ENCODE results near the gene WBP1.
"Not testable (repeated sequence)": the region's sequence is repeated elsewhere in the genome, so short reads cannot be mapped to it uniquely, and the experiment has no call there.

Gene WBP1

DNA sequence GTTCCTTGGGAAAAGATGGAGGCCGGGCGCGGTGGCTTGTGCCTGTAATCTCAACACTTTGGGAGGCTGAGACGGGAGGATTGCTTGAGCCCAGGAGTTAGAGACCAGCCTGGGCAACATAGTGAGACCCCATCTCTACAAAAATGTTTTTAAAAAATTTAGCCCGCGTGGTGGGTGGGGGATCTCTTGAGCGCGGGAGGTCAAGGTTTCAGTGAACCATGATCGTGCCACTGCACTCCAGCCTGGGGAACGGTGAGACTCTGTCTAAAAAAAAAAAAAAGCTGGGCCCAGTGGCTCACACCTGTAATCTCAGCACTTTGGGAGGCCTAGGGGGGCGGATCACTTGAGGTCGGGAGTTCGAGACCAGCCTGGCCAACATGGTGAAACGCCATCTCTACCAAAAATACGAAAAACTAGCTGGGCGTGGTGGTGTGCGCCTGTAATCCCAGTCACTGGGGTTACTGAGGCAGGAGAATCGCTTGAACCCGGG, 25.5 kb downstream of the WBP1 start:
- DNase-seq, result not testable (repeated sequence)

DNA sequence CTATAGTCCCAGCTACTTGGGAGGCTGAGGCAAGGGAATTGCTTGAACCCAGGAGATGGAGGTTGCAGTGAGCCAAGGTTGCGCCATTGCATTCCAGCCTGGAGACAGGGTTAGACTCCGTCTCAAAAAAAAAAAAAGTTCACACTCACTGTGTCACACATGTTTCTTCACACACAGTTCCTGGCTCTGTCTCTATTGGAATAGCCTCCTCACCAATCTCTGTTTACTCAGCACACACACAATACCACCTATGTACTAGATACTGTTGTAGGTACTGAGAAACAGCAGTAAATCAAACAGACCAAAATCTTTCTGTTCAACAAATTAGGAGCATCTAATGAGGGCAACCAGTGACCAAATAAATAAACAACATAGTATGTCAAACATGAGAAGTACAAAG, 27.9 kb downstream of the WBP1 start:
- DNase-seq, result no peak

DNA sequence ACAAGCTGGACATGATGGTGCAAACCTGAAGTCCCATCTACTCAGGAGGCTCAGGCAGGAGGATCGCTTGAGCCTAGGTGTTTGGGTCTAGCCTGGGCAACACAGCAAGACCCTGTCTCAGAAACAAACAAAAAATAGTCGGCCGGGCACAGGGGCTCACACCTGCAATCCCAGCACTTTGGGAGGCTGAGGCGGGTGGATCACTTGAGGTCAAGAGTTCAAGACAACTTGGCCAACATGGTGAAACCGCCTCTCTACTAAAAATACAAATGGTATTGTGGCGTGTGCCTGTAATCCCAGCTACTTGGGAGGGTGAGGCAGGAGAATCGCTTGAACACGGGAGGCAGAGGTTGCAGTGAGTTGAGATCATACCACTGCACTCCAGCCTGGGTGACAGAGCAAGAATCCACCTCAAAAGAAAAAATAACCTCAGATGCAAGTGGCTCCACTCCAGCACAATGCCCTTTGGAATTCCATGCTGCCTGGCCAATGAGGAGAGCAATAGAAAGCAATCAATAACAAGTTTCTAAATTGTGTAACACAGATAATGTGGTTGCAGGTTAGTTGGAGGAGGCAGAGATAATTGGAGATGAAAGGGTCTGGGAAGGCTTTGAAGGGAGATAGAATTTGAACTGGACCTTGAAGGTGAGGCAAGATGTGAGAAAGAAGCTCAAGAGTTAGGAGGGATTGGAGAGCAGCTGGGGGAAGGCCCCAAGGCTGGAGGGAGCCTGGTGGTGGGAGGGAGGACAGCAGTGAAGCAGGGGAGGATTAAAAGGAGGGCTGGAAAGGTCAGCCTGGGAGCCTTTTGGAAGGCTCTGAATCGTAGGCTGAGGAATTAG, 30.6 kb downstream of the WBP1 start:
- DNase-seq, result no peak

DNA sequence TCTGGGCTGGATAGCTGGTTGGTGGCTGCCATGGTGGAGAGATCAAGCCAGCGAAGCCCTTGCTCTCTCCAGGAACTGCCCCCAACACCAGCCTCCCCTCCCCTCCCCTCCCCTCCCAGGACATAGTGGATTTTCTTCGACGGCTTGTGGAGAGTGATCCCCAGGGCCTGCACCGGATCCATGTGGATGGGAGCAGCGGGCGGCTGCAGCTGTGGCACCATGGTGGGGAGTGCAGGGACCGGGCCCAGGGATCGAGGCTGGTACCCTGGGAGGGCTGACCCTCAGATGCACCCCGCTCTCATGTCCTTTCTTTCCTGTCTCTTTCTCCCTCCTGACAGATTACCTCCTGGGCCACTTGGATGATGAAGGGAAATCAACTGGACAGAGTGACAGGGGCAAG, 31.7 kb downstream of the WBP1 start:
- DNase-seq, result no peak

DNA sequence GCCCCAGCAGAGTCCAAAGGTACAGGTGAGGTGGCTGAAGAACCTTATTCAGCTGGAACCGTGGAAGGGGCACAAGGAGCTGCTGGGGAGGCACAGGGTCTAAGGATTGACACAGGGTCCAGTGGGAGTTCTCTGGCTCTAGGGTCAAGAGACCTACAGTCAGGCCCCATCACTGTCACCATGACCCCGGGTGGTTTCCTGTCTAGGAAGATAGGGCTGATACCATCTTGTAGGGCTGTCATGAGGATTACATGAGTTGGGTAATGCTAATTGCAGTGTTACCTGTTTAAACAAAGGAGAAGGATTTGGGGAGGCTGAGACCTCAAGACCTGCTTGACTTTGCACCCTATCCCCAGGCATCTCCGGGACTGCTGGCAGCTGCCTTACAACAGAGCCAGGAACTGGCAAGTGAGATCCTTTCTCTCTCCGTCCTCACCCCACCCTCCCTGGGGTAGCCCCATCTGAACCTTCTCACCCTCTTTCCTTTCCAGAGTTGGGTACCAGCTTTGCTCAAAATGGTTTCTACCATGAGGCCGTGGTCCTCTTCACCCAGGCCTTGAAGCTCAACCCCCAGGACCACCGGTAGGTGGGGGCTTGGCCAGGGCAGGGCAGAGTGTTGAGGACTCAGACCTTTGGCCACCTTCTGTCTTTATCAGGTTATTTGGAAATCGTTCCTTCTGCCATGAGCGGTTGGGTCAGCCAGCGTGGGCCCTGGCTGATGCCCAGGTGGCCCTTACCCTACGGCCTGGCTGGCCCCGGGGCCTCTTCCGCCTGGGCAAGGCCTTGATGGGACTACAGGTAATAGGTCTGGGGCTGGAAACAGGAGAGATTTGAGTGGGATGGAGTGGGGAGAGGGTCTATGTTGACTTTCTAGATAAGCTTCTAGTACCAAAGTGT, 33.7 kb downstream of the WBP1 start:
- DNase-seq, result no peak

DNA sequence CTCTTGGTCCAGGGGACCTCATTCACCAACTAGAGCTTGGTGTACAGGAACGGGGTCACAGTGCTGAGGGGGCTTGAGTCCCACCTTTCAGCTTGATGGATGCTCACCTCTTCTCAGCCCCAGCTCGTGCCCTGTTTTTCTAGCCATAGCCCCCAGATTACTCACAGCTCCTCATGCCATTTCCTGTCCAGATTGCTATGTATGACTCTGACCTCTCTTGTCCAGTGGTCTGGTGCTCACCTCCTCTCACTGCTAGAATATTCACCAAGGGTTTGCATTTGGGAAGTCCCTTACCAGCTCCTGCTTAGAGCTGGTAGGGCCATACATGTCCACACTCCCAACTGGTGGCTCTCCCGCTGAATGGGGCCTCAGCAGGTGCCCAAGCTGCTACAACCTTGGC, 35.3 kb downstream of the WBP1 start:
- DNase-seq, result no peak

DNA sequence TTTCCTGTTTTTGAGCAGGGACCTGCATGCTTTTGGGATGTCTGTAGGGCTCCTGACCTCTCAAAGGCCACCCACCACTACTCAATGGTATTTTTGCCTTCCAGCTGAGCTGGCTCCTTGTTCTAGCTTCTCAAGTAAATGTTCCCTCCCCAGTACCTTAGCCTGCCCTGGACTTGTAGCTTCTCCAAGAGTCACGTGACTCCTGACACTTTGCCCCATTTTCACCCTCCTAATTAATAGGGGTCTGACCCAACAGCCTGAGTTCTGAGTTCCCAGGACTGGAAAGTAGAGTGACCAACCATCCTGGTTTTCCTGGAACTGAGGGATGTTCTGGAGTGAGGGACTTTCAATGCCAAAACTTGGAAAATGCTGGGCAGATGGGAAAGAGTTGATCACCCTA, 37.2 kb downstream of the WBP1 start:
- no peak for DNase-seq

DNA sequence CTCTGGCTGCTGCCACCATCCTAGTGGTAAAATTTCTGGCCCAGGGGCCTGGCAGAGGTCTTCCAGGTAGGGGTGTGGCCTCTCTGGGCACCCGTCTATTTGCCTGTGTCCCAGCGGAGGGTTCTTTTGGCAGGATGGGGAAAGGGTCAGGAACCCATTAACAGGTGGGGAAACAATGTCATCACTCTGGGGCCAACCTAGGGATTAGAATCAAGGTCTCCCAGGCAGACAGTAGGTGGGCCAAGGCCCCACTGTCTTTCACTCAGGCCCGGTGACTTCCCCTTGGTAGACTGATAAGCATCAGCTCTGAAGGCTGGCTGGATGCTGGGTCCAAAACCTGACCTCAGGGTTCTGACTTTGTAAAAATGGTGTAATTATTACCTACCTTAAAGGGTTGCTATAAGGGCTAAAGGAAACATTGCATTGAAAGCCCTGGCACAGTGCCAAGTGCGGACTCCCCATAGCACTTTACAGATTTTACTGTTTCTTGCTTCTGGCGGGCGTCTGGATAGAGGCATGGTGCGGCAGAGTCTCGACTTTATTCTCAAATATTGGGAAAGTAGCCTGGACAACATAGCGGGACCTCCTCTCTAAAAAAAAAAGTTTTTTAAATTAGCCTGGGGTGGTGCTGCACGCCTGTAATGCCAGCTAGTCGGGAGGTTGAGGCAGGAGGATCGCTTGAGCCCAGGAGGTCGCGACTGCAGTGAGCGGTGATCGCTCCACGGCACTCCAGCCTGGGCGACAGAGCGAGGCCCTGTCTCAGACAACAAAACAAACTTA, 38.9 kb downstream of the WBP1 start:
- no peak for DNase-seq

DNA sequence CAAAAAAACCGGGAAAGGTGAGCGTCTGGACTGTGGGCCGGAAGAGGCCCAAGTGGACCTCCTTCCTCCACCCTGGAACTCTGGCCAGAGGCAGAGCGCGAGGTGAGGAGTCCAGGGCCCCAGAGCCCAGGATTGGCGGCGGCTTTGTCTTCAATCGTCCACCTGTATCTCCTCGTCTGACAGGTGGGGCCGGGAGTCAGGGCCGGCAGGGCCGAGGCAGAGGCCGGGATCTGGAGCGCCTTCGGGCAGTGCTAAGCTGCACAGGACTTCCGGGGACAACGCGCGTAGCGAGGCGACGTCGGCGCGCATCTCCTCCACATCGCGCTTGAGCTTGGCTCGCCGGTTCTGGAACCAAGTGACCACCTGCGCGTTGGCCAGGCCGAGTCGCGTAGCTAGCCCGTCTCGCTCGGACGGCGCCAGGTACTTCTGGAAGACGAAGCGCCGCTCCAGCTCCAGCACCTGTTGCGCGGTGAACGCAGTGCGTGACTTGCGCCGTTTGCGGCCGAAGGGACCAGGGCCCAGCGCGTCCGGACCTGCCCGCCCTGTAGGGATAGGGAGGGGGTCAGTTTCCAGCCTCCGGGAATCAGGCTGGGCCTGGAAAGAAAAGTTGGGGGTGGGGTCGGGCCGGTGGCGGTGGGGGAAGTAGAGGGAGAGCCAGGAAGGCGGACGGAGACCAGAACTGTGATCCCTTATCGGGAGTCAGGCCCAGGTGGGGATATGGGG, 39.7 kb downstream of the WBP1 start:
- no peak for DNase-seq

DNA sequence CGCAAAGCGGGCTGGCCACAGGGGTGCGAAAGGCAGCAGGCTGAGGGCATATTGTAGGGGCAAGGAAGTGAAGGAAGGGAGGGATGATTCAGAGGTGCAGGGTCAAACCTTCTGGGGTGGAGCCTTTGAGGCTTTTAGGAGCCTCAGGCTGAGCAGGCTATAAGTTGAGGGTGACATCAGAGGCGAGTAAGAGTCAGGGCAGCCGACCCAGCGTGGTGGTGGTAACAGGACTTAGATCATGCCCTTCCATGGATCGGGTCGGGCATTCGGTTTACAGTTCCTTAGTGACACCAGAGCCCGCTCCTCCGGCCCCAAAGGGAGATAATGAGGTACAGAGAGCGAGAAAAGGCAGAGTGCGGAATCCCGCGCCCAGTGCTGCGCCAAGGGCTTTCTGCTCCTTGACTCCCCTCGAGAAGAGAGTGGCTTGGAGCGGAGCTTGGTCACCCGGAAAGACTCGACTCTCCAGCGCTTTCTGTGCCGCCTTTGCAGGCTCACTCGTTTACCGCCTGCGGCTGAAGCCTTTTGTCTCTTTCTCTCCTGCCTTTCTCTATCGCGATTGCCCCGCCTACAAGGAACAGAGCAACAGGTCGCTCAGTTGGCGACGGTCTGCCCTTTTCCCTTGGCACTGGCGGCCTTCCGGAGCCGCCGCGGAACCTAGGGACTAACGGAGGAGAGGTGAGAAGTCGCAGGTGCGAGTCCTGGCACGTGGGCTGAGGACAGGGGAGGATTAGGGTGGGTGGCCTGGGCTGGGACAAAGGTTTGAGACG, 40.4 kb downstream of the WBP1 start:
- DNase-seq, result no peak

DNA sequence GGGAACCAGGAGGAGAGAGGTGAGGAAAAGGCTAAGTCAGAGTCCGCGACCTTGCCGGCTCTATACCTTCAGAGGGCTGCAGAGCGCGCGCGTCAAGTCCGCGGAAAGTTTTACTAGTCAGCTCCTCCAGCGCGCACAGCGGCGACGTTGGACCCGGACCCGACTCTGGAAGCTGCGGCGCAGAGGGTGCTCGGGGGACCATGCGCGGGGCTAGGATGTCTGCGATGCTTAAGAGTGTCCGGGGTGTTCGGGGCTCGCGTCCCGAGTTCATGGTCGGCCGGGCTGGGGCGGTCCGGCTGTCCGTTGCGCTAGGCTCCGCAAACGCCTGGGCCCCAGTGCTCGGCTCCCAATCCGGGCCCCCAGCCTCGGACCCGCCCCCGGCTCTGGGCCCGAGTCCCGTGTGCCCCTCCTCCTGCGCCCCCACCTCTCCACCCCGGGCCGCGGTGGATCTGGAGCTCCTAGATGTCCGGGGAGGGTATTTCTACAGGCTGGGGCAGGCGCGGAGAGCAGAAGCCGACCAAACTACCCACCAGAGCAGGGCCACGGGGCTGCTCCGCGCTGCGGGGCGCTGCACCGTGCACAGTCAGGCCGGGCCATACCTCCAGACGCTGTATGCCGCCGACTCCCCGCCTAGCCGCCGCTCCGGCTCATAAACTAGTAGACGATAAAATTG, 41.2 kb downstream of the WBP1 start, which contains the start of gene LBX2:
TSS of gene LBX2 (minus strand) at position 337 of the 673 bp plus-strand sequence. CDS start at position 271, 66 bp downstream.
- no peak for DNase-seq

DNA sequence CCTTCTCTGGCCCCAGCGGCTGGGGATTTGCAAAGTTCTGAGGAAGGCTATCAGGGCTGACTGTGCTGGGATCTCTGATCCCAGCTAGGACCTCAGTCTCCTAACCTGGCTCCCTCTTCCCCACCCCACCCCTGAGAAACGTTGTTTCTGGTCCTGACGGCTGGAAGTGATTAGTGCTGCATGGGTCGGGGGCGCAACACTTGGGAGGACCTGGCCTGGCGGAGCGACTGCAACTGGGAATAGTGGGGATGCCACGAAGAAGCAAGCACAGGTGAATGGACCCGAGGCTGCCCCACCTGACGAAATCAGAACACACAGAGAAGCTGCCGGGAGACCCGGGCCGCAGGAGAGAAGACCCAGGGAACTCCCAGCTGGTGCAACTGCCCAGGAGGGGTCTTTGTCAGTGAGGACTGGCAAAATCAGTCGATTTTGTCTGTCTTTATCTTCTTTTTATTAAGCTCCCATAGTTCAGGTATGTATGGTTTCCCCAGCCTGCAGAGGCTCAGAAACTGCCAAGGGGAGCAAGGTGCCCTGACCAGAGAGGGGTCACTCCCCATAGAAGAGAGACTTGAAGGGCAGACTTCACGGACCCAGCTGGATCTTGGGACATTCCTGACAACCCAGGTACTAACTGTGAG, 41.8 kb downstream of the WBP1 start:
- no peak for DNase-seq

DNA sequence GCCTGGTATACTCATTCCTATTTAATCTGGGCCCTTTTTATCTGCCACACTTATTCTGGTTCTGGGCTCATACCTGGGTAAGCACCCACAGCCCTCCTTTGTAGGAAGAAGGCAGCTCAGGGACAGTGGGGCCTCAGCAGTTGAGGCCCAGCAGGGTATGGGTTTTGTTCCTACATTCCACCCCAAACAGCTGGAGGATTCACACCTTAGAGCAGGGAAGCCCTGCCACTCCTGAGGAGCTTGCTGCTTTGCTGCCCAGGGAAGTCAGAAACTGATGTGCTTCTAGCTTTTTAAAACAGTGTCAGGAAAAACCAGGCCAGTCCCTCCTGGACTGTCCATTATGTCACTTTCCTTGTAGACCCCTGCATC, 42.3 kb downstream of the WBP1 start:
- no peak for DNase-seq

DNA sequence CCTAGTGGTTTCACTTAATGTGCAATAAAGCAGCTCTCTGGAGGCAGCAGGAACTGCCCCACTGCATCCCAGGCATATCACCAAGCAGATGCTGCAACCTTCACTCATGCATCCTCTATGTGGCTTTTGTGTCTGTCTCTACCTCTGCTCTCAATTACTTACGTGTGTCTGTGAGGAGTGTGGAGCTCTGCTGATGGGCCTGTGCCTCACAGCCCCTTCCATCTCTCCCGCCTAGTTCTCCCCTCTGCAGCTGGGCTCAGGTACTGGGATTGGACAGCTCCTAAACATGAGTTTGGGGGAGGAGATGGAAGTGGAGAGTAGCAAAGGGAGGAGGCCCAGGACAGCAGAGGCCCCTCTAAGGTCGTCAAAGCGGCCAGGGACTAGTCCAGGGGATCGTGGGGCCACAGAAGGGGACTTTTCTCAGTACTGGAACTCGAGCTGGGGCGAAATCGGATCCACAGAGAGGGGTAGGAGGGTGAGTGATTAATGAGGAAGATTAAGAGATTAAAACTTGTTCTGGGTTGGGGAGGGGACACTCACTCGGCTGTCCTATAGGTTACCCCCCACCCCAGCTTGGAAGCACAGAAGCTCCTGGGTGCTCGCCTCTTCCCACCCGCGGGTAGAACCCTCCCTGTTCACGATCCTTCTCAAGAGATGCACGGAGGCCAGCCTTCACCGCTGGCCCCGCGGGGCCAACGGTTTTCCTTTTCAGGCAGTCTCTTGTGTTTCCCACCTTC, 43.3 kb downstream of the WBP1 start:
- no peak for DNase-seq

DNA sequence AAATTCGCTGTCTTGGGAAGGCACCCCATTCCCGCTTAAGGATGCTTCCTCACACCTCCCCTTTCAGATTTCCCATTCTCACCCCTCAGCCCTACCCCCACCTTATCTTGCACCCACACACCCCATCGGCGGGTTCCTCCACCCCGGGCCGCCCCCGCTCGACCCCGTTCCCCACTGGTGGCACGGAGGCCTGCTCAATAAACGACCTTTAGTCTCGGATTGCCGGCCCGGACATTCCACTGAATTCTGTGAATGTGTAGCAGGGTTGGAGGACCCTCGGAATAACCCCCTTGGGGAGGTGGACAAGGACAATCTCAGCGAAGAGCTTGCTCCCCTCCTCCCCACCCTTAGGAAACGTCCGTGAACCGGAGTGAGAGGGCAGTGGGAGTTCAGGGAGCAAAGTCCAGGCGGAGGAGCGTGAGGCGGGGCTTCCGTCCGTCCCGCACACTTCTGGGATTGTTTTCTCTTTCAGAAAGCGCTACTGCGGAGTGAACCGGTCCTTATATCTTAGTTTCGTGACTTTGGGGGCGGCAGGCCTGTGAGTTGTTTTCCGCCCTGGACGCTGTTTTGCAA, 44.0 kb downstream of the WBP1 start:
- DNase-seq, result no peak

DNA sequence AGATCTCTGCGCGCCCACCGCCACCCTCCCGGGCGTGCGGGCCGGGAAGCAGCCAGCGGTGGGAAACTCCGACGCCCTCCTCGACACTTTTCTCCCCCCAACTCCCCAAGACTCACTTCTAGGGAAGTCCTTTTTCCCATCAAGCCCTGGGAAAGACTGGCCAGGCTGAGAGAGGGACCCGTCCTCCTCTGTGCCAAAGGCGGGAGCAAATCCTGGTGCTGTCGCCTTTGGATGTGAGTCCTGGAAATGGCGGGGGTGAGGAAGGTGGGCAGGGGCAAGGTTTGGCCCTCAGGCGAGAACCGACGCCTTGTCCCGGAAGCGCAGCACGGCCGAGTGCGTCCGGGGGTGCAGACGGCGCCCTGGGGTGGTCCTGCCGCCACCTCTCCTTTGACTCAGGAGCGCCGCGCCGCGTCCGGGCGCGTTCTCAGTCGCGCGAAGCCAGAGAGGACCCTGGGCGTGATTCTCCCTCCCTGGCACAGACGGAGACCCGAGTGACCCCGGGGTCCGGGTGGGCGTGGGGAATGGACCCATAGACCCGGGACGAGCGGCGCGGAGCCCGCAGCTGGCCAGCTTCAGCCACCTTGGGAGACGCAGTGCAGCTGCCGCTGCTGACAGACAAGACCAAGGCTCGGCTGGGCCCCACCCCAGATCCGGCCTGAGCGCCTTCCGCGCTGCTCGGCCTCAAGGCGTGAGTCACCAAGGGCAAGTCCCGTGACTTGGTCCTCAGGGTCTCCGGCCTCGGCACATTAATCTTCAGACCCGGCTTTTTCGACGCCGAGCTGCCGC, 44.7 kb downstream of the WBP1 start:
- no peak for DNase-seq

DNA sequence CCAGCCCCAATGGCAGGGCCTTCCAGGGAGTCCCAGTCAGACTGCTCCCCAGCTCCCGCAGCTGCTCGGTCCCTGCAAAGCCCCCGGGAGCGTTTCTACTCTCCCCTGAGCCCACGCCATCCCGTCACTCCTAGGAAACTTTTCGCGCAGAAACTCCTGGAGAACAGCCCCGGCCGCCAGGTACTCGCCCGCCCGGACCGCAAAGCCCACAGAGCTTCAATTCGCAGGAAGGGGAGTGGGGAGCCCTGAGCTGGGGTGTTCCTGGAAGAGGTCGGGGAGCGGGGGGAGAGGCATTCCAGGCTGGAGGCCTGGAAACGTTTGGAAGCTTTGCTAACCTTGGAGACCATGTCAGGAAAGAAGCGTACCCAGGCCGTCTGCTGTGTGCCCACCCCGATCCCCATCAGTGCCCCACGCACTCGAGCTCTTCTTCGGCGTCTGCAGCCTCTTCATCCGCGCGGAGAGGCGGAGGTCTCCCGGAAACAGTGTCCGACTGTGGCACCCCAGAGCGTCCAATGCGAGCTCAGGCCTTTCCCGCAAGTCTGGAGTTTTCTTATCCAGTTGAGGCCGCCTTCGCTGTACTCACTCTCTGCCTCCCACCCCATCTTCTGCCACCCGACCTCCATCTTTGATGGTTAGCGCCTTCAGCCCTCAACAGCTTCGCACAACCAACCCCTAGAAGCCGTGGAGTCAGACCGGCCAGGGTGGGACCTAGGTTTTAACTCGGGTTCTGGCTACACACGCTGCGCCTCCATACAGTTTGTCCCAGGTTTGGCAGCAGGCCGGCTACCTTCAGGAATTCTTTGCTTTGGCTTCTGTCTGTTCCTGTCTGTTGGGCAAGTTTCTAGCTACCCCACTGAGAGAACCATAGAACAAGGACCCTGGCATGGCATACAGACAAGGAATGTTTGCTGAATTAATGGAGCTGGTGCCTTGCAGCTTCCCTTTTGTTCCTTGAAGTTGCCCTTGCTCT, 45.6 kb downstream of the WBP1 start:
- no peak for DNase-seq

All from DMS153 (cell line).